Gastrocnemius medialis (tissue), 4 donors: ENCODE results near the gene TTBK1.

Experiments used
- POLR2A ChIP-seq, 2 donors: fragments of 450-650 bp; IDR thresholded peaks; one replicate each; pipeline ENCODE4 v1.6.1; 2017; ENCODE audit warnings: antibody characterized with exemption in 2 of 2, mild to moderate bottlenecking in 2 of 2, moderate library complexity in 2 of 2
- TF ChIP-seq, protein P1 (sequence below), 5 experiments: fragments of 450-650 bp in 3 of 5; fragments of 200-600 bp in 2 of 5; sonication (generic) in 2 of 5; IDR thresholded peaks in 4 of 5; conservative IDR thresholded peaks in 1 of 5; 1 replicate in 4 of 5; 2 replicates in 1 of 5; pipeline ENCODE4 v1.5.1; 2016 to 2019; ENCODE audit warnings: antibody characterized with exemption in 5 of 5, mild to moderate bottlenecking in 3 of 5, moderate library complexity in 3 of 5

GRCh38 chr6:43280234-43280633, 37.0 kb downstream of the TTBK1 start:
- TF ChIP-seq, protein P1, sequence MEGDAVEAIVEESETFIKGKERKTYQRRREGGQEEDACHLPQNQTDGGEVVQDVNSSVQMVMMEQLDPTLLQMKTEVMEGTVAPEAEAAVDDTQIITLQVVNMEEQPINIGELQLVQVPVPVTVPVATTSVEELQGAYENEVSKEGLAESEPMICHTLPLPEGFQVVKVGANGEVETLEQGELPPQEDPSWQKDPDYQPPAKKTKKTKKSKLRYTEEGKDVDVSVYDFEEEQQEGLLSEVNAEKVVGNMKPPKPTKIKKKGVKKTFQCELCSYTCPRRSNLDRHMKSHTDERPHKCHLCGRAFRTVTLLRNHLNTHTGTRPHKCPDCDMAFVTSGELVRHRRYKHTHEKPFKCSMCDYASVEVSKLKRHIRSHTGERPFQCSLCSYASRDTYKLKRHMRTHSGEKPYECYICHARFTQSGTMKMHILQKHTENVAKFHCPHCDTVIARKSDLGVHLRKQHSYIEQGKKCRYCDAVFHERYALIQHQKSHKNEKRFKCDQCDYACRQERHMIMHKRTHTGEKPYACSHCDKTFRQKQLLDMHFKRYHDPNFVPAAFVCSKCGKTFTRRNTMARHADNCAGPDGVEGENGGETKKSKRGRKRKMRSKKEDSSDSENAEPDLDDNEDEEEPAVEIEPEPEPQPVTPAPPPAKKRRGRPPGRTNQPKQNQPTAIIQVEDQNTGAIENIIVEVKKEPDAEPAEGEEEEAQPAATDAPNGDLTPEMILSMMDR (IDR thresholded peaks at IDR 0.05 in 4 of 5, conservative IDR thresholded peaks at IDR 0.05 in 1 of 5), result no peak
- TF ChIP-seq POLR2A (IDR thresholded peaks at IDR 0.05), result no peak
